Loucy (cell line): ENCODE results near the gene SEMA4C.

Source experiments
- CTCF ChIP-seq: fragments of 200-600 bp; sonication (generic); conservative IDR thresholded peaks from 2 replicates; pipeline ENCODE4 v1.5.1; 2014; ENCODE audit warnings: mild to moderate bottlenecking, antibody characterized with exemption, low read length
- EZH2phosphoT487 ChIP-seq: fragments of 200-600 bp; IDR thresholded peaks from 2 replicates; pipeline ENCODE4 v1.6.1; 2018; ENCODE audit warnings: antibody characterized with exemption, mild to moderate bottlenecking, moderate library complexity, borderline replicate concordance

GRCh38 chr2:96885432-96886347, 15.8 kb upstream of the SEMA4C start:
- TF ChIP-seq CTCF (no peak), EZH2phosphoT487 (no peak)
